Suppressor macrophage (primary cell): ENCODE results near the gene RHEBL1.
A peak's percentile ranks its signal among the peaks of the same experiment; 100 is the strongest.

Source experiments
- DNase-seq, 4 experiments: peaks; one replicate each; pipeline ENCODE4 v3.0.0-alpha.2; 2020 to 2022

RHEBL1 gene

GRCh38 chr12:49019120-49019430 lies 50.7 kb downstream of the RHEBL1 start:
- no peak for DNase-seq

GRCh38 chr12:49018261-49019119 lies 51.3 kb downstream of the RHEBL1 start, which contains the start of gene PRKAG1:
Gene PRKAG1, minus strand, starts transcription at chr12:49018776. Its CDS starts 36 bp downstream, at chr12:49018740.
- DNase-seq, result peak; percentile 98 to 99 (median 99)

GRCh38 chr12:49017891-49018260 lies 51.9 kb downstream of the RHEBL1 start:
- DNase-seq, result peak; percentile 63 to 83 (median 78)

- no peak for DNase-seq
Measured at GRCh38 chr12:49015196-49015595, 54.6 kb downstream of the RHEBL1 start.
